K562 (cell line): ENCODE measurements around the gene CYS1. TPM values are rescaled to one million over a fixed set of nuclear protein-coding genes. Genes with fewer than 3 reads are reported as not detected.

Experiments
- ATAC-seq: fragments of 200-7000 bp; cut with Tn5 transposase; 3 replicates; pipeline ENCODE4 v1.9.1; 2020; ENCODE audit warnings: moderate library complexity
- BruUV-seq: library from RNA; stranded (reverse); fragments of 400-500 nt; replicated peaks from 2 replicates; lab custom pipeline; 2021; lab: Mats Ljungman, UMichigan
- CTCF ChIA-PET: fragments of 300-600 bp; formaldehyde crosslinking; extraction: SDS; loops from one replicate; lab custom pipeline; 2021; ENCODE audit warnings: low intra/inter-chr PET ratio; lab: Yijun Ruan, JAX
- POLR2A ChIA-PET: fragments of 300-600, 350-650 bp; sonication (Branson Sonifier 250); formaldehyde crosslinking; extraction: SDS; loops from one replicate; lab custom pipeline; 2021; ENCODE audit warnings: antibody characterized with exemption, inconsistent platforms; lab: Yijun Ruan, JAX
- DNase-seq, 4 experiments: peaks; one replicate each; pipeline versions ENCODE4 v3.0.0 to v3.0.0-alpha.2; 2011 to 2018; ENCODE audit warnings: low spot score in 3 of 4, mixed read lengths in 3 of 4; ENCODE audit errors: extremely low read depth in 1 of 4
- FAIRE-seq: peaks from 2 replicates; lab custom pipeline; 2011; peaks lifted over from hg19 to GRCh38; lab: Jason Lieb, UNC
- H2AFZ ChIP-seq: 2 replicates; pipeline ENCODE4 v1.6.0; 2011; ENCODE audit warnings: low read depth, low read length, control low read depth, inconsistent platforms
- H3K27ac ChIP-seq: fragments of 200-600 bp; 3 replicates; pipeline ENCODE4 v1.8.0; 2011; ENCODE audit warnings: low read depth, mild to moderate bottlenecking, control low read depth, inconsistent platforms, low read length, moderate library complexity, mixed read lengths; ENCODE audit errors: extremely low read depth
- H3K27me3 ChIP-seq, 2 experiments: fragments of 300-600 bp in 1 of 2; 2 replicates in 1 of 2; 3 replicates in 1 of 2; pipeline versions ENCODE4 v1.6.0 to v1.8.0; 2011; ENCODE audit warnings: inconsistent platforms in 2 of 2, low read length in 2 of 2, mild to moderate bottlenecking in 1 of 2, mixed read lengths in 1 of 2, moderate library complexity in 1 of 2; ENCODE audit not compliant: control insufficient read depth in 2 of 2, insufficient read depth in 2 of 2
- H3K36me3 ChIP-seq: fragments of 300-600 bp; 3 replicates; pipeline ENCODE4 v1.8.0; 2011; ENCODE audit warnings: mild to moderate bottlenecking, low read length, inconsistent platforms; ENCODE audit not compliant: control insufficient read depth, insufficient read depth
- H3K4me1 ChIP-seq, 2 experiments: fragments of 200-600 bp in 1 of 2; replicated peaks in 1 of 2; 2 replicates in 1 of 2; 3 replicates in 1 of 2; pipeline versions ENCODE4 v1.5.1 to v1.8.0; 2011; ENCODE audit warnings: inconsistent platforms in 2 of 2, low read length in 2 of 2, mild to moderate bottlenecking in 1 of 2, mixed read lengths in 1 of 2, moderate library complexity in 1 of 2; ENCODE audit not compliant: control insufficient read depth in 2 of 2, insufficient read depth in 2 of 2
- H3K4me2 ChIP-seq: 2 replicates; pipeline ENCODE4 v1.6.1; 2011; ENCODE audit warnings: low read length, control low read depth, inconsistent platforms, mixed read lengths; ENCODE audit not compliant: insufficient read depth
- H3K4me3 ChIP-seq: fragments of 200-600 bp; sonication (generic), shearing (Covaris generic); 2 replicates; pipeline ENCODE4 v1.5.1; 2016; ENCODE audit warnings: control low read depth, inconsistent platforms
- H3K79me2 ChIP-seq: fragments of 200-600 bp; 3 replicates; pipeline ENCODE4 v1.8.0; 2011; ENCODE audit warnings: low read length, inconsistent platforms; ENCODE audit not compliant: control insufficient read depth, insufficient read depth
- H3K9ac ChIP-seq, 2 experiments: 2 replicates each; pipeline versions ENCODE4 v1.6.0 to v1.6.1; 2011; ENCODE audit warnings: low read depth in 2 of 2, low read length in 2 of 2, control low read depth in 1 of 2, inconsistent platforms in 1 of 2, mild to moderate bottlenecking in 1 of 2, mixed read lengths in 1 of 2; ENCODE audit not compliant: insufficient read depth in 1 of 2
- H3K9me1 ChIP-seq: one replicate; pipeline ENCODE4 v1.6.0; 2011; ENCODE audit warnings: inconsistent platforms, mild to moderate bottlenecking, low read length, moderate library complexity; ENCODE audit not compliant: control insufficient read depth, insufficient read depth
- H3K9me3 ChIP-seq: replicated peaks from 2 replicates; pipeline ENCODE4 v1.5.1; 2011; ENCODE audit warnings: low read depth, low read length, inconsistent platforms; ENCODE audit not compliant: control insufficient read depth, insufficient read depth
- H4K20me1 ChIP-seq: replicated peaks from 2 replicates; pipeline ENCODE4 v1.6.1; 2011; ENCODE audit warnings: low read length, inconsistent platforms, mixed read lengths; ENCODE audit not compliant: control insufficient read depth, insufficient read depth
- EP300 ChIP-seq: IDR thresholded peaks from 2 replicates; pipeline ENCODE4 v1.6.1; 2012; ENCODE audit warnings: low read length, improper control_type of control experiment
- HIVEP1 ChIP-seq: fragments of 250-450 bp; sonication (Bioruptor Pico); IDR thresholded peaks from 2 replicates; pipeline ENCODE4 v1.4.0; 2020; ENCODE audit warnings: mild to moderate bottlenecking
- NR3C1 ChIP-seq: sonication (generic); formaldehyde crosslinking; IDR thresholded peaks from 2 replicates; pipeline ENCODE4 v1.8.1; 2022; ENCODE audit warnings: missing genetic modification reagents
- PML ChIP-seq: IDR thresholded peaks from 2 replicates; pipeline ENCODE4 v1.6.1; 2012; ENCODE audit warnings: low read length, inconsistent platforms
- POLR2A ChIP-seq: fragments of 450-650 bp; conservative IDR thresholded peaks from 2 replicates; pipeline ENCODE4 v1.6.1; 2016
- POLR2AphosphoS5 ChIP-seq: IDR thresholded peaks from 2 replicates; pipeline ENCODE4 v1.6.1; 2011; ENCODE audit warnings: mild to moderate bottlenecking, low read depth, low read length, moderate library complexity; ENCODE audit not compliant: control insufficient read depth, insufficient read depth
- RBBP5 ChIP-seq: fragments of 200-600 bp; sonication (generic); IDR thresholded peaks from 2 replicates; pipeline ENCODE4 v1.6.1; 2012; ENCODE audit warnings: borderline replicate concordance, mild to moderate bottlenecking, low read length, control low read depth, inconsistent platforms; ENCODE audit not compliant: insufficient read depth, poor library complexity, severe bottlenecking
- SUPT5H ChIP-seq: fragments of 450-650 bp; IDR thresholded peaks from 2 replicates; pipeline ENCODE4 v1.6.1; 2016
- ZBED1 ChIP-seq: IDR thresholded peaks from 2 replicates; pipeline ENCODE4 v1.6.1; 2014
- ZNF311 ChIP-seq: fragments of 250-450 bp; sonication (Bioruptor Pico); IDR thresholded peaks from 2 replicates; pipeline ENCODE4 v1.4.0; 2020; ENCODE audit warnings: mild to moderate bottlenecking, moderate library complexity
- WGBS: fragments of 100-300 bp; shearing (Covaris generic); methylation state at CpG from one replicate; pipeline ENCODE4 v1.1.6; 2016; ENCODE audit warnings: low coverage, mixed read lengths; ENCODE audit not compliant: insufficient coverage; ENCODE audit errors: missing lambda C conversion rate; 5-methylcytosine and 5-hydroxymethylcytosine counted together
- in situ Hi-C: fragments of 300-500 bp; cut with MboI; formaldehyde crosslinking; loops from 4 replicates; pipeline ENCODE4 v1.15.0; 2018; ENCODE audit warnings: inconsistent platforms, mixed read lengths
- intact Hi-C: fragments of 100-400 bp; cut with micrococcal nuclease; formaldehyde crosslinking; loops from 2 replicates; pipeline ENCODE4 v1.14.2; 2022
- polyA plus RNA-seq, 8 experiments: library from polyadenylated mRNA; depleted of rRNA in 4 of 8; stranded (reverse) in 5 of 8; unstranded in 3 of 8; fragments of >200 nt; fragmentation: Nextera tagmentation in 2 of 8; fragmentation: Illumina TruSeq in 1 of 8; extraction: Ambion mirVana in 2 of 8; extraction: Trizol in 1 of 8; gene quantifications; 2 replicates each; pipeline versions ENCODE4 v1.2.1 to v1.2.3, GENCODE V29; 2011 to 2014; ENCODE audit warnings: inconsistent platforms in 1 of 8, missing spikeins in 1 of 8
- total RNA-seq, 7 experiments: library from RNA; depleted of rRNA in 6 of 7; stranded (reverse); fragments of >200 nt in 6 of 7; fragmentation: Illumina TruSeq in 2 of 7; extraction: Trizol in 2 of 7; gene quantifications; 2 replicates each; pipeline versions ENCODE4 v1.2.1 to v1.2.3, GENCODE V29; 2011 to 2021; ENCODE audit warnings: low replicate concordance in 1 of 7

CYS1 gene
- total and polyA plus RNA-seq, 9 of the 15 experiments (the other 6 are each of a cell fraction or from before 2014, with no cell fraction given), result 0.11 to 0.13 TPM; not detected in 7

DNA sequence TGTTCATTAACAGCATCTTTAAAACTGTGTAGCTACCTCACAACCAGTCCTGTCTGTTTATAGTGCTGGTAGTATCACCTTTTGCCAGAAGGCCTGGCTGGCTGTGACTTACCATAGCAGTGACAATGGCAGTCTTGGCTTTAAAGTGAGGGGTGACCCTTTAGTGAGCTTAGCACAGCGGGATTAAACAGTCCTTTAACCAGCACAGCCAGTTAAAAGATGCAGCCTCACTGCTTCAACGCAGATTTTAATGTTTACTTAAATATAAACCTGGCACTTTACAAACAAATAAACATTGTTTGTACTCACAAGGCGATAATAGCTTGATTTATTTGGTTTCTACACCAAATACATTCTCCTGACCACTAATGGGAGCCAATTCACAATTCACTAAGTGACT is 49.3 kb upstream of the CYS1 start:
- TF ChIP-seq ZNF311 (no peak), RBBP5 (no peak), NR3C1 (CRISPR knock-in tag) (no peak), ZBED1 (peak; percentile 52; the same call in 1 of the 2 replicates), EP300 (no peak)
- peaks cover 13% of the 10 kb centered on the region; the same call in 1 of the 2 replicates for H4K20me1 ChIP-seq
- no peak overlapping the region for H3K9ac ChIP-seq
- POLR2A ChIA-PET, result interaction anchor here (0.6 to 2.0 kb wide), 9 partner anchors 10 to 525 kb away, joined by 3 to 7 read pairs (median 3); no protein-coding TSS in a partner anchor
- no peak overlapping the region for H2AFZ ChIP-seq
- H3K4me1 ChIP-seq, result peaks cover 4 to 33% of the 10 kb centered on the region in 2 experiments; a peak in 4 of 5 replicates
- intact Hi-C loops (no loop called here), in situ Hi-C loops (no loop called here)
- H3K9me1 ChIP-seq, result no peaks in the 10 kb centered on the region
- WGBS, result 86% methylated on average over 3 of the region's 3 CpGs
- ATAC-seq, result no peak
- H3K79me2 ChIP-seq, result peaks cover 47% of the 10 kb centered on the region
- H3K27me3 ChIP-seq, result no peaks in the 10 kb centered on the region
- FAIRE-seq, result no peak
- peaks cover 92% of the 10 kb centered on the region for H3K36me3 ChIP-seq
- BruUV-seq, result no TSS peak
- no peak overlapping the region for H3K4me3 ChIP-seq
- no peaks in the 10 kb centered on the region for H3K9me3 ChIP-seq
- H3K27ac ChIP-seq, result no peak overlapping the region
- peak in 1 of 4 experiments; percentile 1 for DNase-seq
- H3K4me2 ChIP-seq, result peak overlapping the region; percentile 15; the same call in 1 of the 2 replicates
- CTCF ChIA-PET, result no interaction called here

DNA sequence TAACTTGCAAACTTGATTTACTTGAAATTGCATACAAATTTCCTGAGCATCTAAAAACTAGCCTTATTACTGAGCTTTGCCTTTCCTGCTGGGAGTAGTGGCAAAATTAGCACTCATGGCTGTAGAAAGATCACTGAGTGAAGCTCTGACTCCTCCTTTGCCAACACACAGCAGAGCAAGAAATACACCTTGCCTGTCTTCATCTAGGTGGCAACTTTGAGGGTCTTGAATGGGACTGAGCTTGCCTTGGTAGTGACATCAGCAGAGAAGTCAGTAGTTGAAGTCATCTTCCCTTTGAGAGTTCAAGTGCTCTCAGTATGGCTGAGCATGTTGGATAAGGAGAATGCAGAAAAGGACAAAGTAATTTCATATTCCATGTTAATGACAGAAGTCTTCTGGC is 48.2 kb upstream of the CYS1 start:
- no peaks in the 10 kb centered on the region for H3K9me1 ChIP-seq
- DNase-seq, result peak in 1 of 4 experiments; percentile 1
- H3K36me3 ChIP-seq, result peaks cover 98% of the 10 kb centered on the region
- H4K20me1 ChIP-seq, result peaks cover 11% of the 10 kb centered on the region; the same call in 1 of the 2 replicates
- H3K9ac ChIP-seq, result no peak overlapping the region
- peaks cover 58% of the 10 kb centered on the region for H3K79me2 ChIP-seq
- no peak for FAIRE-seq
- no peak overlapping the region for H3K4me2 ChIP-seq
- H3K27me3 ChIP-seq, result no peaks in the 10 kb centered on the region
- BruUV-seq, result no TSS peak
- no peak overlapping the region for H3K4me3 ChIP-seq
- CTCF ChIA-PET, result no interaction called here
- H3K9me3 ChIP-seq, result no peaks in the 10 kb centered on the region
- in situ Hi-C loops, result no loop called here
- peaks cover 4 to 35% of the 10 kb centered on the region in 2 experiments; a peak in 4 of 5 replicates for H3K4me1 ChIP-seq
- no peak for ATAC-seq
- no peak overlapping the region for H2AFZ ChIP-seq
- POLR2A ChIA-PET, result interaction anchor here (0.6 to 2.0 kb wide), 4 partner anchors 8 to 154 kb away, joined by 3 to 7 read pairs (median 4); no protein-coding TSS in a partner anchor
- TF ChIP-seq POLR2A, result peak; percentile 63
- TF ChIP-seq PML, result peak; percentile 44; the same call in 1 of the 2 replicates
- 0 out of 2 replicates have a peak, but pooled peaks have one; percentile 31 for TF ChIP-seq SUPT5H
- TF ChIP-seq POLR2AphosphoS5, result peak; percentile 76
- no peak for TF ChIP-seq HIVEP1 (CRISPR knock-in tag)
- TF ChIP-seq, all 486 proteins: peak for 4
- H3K27ac ChIP-seq, result no peak overlapping the region
- intact Hi-C loops, result no loop called here
